HEK293 (cell line): ENCODE results near the gene RASA3.

ENCODE experiments used
- CTCF ChIA-PET: fragments of 350-600 bp; formaldehyde crosslinking; extraction: SDS; loops from one replicate; lab custom pipeline; 2021; ENCODE audit warnings: antibody characterized with exemption; lab: Yijun Ruan, JAX
- POLR2A ChIA-PET: fragments of 300-600 bp; formaldehyde crosslinking; extraction: SDS; loops from one replicate; lab custom pipeline; 2020; ENCODE audit warnings: antibody characterized with exemption, inconsistent platforms; lab: Yijun Ruan, JAX
- H3K27ac ChIP-seq: fragments of 200-500 bp; sonication (Bioruptor generic); 2 replicates; pipeline ENCODE4 v1.5.1; 2014; ENCODE audit warnings: low read depth, low read length, control low read depth, inconsistent platforms; ENCODE audit errors: extremely low read depth
- H3K36me3 ChIP-seq, 2 experiments: fragments of 200-500 bp in 1 of 2; sonication (Bioruptor generic) in 1 of 2; 1 replicate in 1 of 2; 2 replicates in 1 of 2; pipeline ENCODE4 v1.5.1; 2014 to 2017; ENCODE audit warnings: inconsistent platforms in 2 of 2, low read length in 2 of 2; ENCODE audit not compliant: control insufficient read depth in 2 of 2, insufficient read depth in 1 of 2
- H3K4me1 ChIP-seq: fragments of 200-500 bp; sonication (Bioruptor generic); 2 replicates; pipeline ENCODE4 v1.5.1; 2014; ENCODE audit warnings: mild to moderate bottlenecking, low read length, inconsistent platforms; ENCODE audit not compliant: control insufficient read depth, insufficient read depth
- H3K4me3 ChIP-seq: 2 replicates; pipeline ENCODE4 v1.5.1; 2011; ENCODE audit warnings: low read depth, mild to moderate bottlenecking, control low read depth, low read length, moderate library complexity
- H3K9me3 ChIP-seq: fragments of 200-500 bp; sonication (Bioruptor generic); 2 replicates; pipeline ENCODE4 v1.5.1; 2014; ENCODE audit warnings: low read depth, low read length, inconsistent platforms; ENCODE audit not compliant: control insufficient read depth, insufficient read depth
- EGR2 ChIP-seq: fragments of 450-650 bp; formaldehyde crosslinking; IDR thresholded peaks from 2 replicates; pipeline ENCODE4 v1.5.1; 2016; ENCODE audit warnings: low read depth, missing biosample characterization, missing genetic modification characterization
- GLIS1 ChIP-seq: fragments of 450-650 bp; formaldehyde crosslinking; IDR thresholded peaks from 2 replicates; pipeline ENCODE4 v1.5.1; 2016; ENCODE audit warnings: missing biosample characterization, missing genetic modification characterization
- GLIS2 ChIP-seq: fragments of 450-650 bp; formaldehyde crosslinking; IDR thresholded peaks from 2 replicates; pipeline ENCODE4 v1.5.1; 2016; ENCODE audit warnings: missing biosample characterization, missing genetic modification characterization
- IKZF3 ChIP-seq: fragments of 450-650 bp; IDR thresholded peaks from 2 replicates; pipeline ENCODE4 v1.5.0; 2018; ENCODE audit warnings: missing biosample characterization, mild to moderate bottlenecking, missing genetic modification characterization, moderate library complexity
- MZF1 ChIP-seq: fragments of 450-650 bp; formaldehyde crosslinking; IDR thresholded peaks from 2 replicates; pipeline ENCODE4 v1.5.1; 2017; ENCODE audit warnings: missing biosample characterization, missing genetic modification characterization, borderline replicate concordance
- ZBTB48 ChIP-seq: fragments of 450-650 bp; formaldehyde crosslinking; IDR thresholded peaks from 2 replicates; pipeline ENCODE4 v1.5.1; 2016; ENCODE audit warnings: missing biosample characterization, missing genetic modification characterization
- ZFHX2 ChIP-seq: fragments of 450-650 bp; formaldehyde crosslinking; conservative IDR thresholded peaks from 2 replicates; pipeline ENCODE4 v1.5.1; 2016; ENCODE audit warnings: missing biosample characterization, missing genetic modification characterization
- ZFP41 ChIP-seq: fragments of 450-650 bp; formaldehyde crosslinking; IDR thresholded peaks from 2 replicates; pipeline ENCODE4 v1.5.1; 2016; ENCODE audit warnings: missing biosample characterization, missing genetic modification characterization, borderline replicate concordance
- ZNF274 ChIP-seq, 2 experiments: fragments of 200-500 bp in 1 of 2; fragments of 450-650 bp in 1 of 2; sonication (Bioruptor generic) in 1 of 2; formaldehyde crosslinking in 1 of 2; IDR thresholded peaks; 2 replicates each; pipeline versions ENCODE4 v1.5.1 to v1.6.1; 2014 to 2016; ENCODE audit warnings: borderline replicate concordance in 1 of 2, inconsistent platforms in 1 of 2, low read length in 1 of 2, missing biosample characterization in 1 of 2, missing genetic modification characterization in 1 of 2
- ZNF394 ChIP-seq: fragments of 450-650 bp; formaldehyde crosslinking; IDR thresholded peaks from 2 replicates; pipeline ENCODE4 v1.5.1; 2016; ENCODE audit warnings: missing biosample characterization, missing genetic modification characterization, mild to moderate bottlenecking, moderate library complexity, borderline replicate concordance
- ZNF510 ChIP-seq: fragments of 450-650 bp; formaldehyde crosslinking; IDR thresholded peaks from 2 replicates; pipeline ENCODE4 v1.5.1; 2018; ENCODE audit warnings: mild to moderate bottlenecking, missing genetic modification characterization, missing biosample characterization; ENCODE audit not compliant: insufficient replicate concordance
- ZNF600 ChIP-seq: fragments of 450-650 bp; formaldehyde crosslinking; IDR thresholded peaks from 2 replicates; pipeline ENCODE4 v1.5.1; 2016; ENCODE audit warnings: missing biosample characterization, missing genetic modification characterization
- ZNF777 ChIP-seq: fragments of 450-650 bp; formaldehyde crosslinking; IDR thresholded peaks from 2 replicates; pipeline ENCODE4 v1.5.1; 2017; ENCODE audit warnings: missing biosample characterization, missing genetic modification characterization, borderline replicate concordance
- ZXDB ChIP-seq: fragments of 450-650 bp; formaldehyde crosslinking; IDR thresholded peaks from 2 replicates; pipeline ENCODE4 v1.5.1; 2016; ENCODE audit warnings: missing biosample characterization, missing genetic modification characterization
- TF ChIP-seq, protein P1 (sequence below): fragments of 450-650 bp; formaldehyde crosslinking; IDR thresholded peaks from 2 replicates; pipeline ENCODE4 v1.5.1; 2016; ENCODE audit warnings: missing biosample characterization, missing genetic modification characterization
- TF ChIP-seq, protein P2 (sequence below): fragments of 450-650 bp; formaldehyde crosslinking; conservative IDR thresholded peaks from 2 replicates; pipeline ENCODE4 v1.5.1; 2016; ENCODE audit warnings: low read depth, missing biosample characterization, missing genetic modification characterization

RASA3 gene

DNA sequence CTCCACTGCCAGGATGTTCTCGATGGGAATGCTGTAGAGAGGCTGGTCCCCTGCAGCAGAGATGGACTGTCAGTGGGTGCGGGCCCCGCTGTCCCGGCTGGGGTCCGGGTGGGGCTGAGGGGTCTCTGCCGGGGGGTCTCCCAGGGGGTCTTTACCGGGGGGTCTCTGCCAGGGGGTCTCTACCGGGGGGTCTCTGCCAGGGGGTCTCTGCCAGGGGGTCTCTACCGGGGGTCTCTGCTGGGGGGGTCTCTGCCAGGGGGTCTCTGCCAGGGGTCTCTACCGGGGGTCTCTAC, 132.9 kb downstream of the RASA3 start:
- H3K4me1 ChIP-seq: no peaks in the 10 kb centered on the region
- H3K27ac ChIP-seq: no peak overlapping the region
- no peaks in the 10 kb centered on the region for H3K36me3 ChIP-seq
- ChIA-PET CTCF (no interaction called here), POLR2A (no interaction called here)
- H3K9me3 ChIP-seq: no peaks in the 10 kb centered on the region
- TF ChIP-seq GLIS2 (tag by site-specific recombination): no peak
- TF ChIP-seq, protein P1, sequence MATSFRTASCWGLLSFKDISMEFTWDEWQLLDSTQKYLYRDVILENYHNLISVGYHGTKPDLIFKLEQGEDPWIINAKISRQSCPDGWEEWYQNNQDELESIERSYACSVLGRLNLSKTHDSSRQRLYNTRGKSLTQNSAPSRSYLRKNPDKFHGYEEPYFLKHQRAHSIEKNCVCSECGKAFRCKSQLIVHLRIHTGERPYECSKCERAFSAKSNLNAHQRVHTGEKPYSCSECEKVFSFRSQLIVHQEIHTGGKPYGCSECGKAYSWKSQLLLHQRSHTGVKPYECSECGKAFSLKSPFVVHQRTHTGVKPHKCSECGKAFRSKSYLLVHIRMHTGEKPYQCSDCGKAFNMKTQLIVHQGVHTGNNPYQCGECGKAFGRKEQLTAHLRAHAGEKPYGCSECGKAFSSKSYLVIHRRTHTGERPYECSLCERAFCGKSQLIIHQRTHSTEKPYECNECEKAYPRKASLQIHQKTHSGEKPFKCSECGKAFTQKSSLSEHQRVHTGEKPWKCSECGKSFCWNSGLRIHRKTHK: no peak
- TF ChIP-seq, protein P2, sequence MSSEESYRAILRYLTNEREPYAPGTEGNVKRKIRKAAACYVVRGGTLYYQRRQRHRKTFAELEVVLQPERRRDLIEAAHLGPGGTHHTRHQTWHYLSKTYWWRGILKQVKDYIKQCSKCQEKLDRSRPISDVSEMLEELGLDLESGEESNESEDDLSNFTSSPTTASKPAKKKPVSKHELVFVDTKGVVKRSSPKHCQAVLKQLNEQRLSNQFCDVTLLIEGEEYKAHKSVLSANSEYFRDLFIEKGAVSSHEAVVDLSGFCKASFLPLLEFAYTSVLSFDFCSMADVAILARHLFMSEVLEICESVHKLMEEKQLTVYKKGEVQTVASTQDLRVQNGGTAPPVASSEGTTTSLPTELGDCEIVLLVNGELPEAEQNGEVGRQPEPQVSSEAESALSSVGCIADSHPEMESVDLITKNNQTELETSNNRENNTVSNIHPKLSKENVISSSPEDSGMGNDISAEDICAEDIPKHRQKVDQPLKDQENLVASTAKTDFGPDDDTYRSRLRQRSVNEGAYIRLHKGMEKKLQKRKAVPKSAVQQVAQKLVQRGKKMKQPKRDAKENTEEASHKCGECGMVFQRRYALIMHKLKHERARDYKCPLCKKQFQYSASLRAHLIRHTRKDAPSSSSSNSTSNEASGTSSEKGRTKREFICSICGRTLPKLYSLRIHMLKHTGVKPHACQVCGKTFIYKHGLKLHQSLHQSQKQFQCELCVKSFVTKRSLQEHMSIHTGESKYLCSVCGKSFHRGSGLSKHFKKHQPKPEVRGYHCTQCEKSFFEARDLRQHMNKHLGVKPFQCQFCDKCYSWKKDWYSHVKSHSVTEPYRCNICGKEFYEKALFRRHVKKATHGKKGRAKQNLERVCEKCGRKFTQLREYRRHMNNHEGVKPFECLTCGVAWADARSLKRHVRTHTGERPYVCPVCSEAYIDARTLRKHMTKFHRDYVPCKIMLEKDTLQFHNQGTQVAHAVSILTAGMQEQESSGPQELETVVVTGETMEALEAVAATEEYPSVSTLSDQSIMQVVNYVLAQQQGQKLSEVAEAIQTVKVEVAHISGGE: no peak
- no peak for TF ChIP-seq ZNF274 (IDR thresholded peaks at IDR 0.05; ENCODE audit: low read length)
- no peak for TF ChIP-seq ZNF274 (tag by site-specific recombination; IDR thresholded peaks at IDR 0.05; ENCODE audit: borderline replicate concordance)
- TF ChIP-seq MZF1: no peak
- H3K4me3 ChIP-seq: no peak overlapping the region

DNA sequence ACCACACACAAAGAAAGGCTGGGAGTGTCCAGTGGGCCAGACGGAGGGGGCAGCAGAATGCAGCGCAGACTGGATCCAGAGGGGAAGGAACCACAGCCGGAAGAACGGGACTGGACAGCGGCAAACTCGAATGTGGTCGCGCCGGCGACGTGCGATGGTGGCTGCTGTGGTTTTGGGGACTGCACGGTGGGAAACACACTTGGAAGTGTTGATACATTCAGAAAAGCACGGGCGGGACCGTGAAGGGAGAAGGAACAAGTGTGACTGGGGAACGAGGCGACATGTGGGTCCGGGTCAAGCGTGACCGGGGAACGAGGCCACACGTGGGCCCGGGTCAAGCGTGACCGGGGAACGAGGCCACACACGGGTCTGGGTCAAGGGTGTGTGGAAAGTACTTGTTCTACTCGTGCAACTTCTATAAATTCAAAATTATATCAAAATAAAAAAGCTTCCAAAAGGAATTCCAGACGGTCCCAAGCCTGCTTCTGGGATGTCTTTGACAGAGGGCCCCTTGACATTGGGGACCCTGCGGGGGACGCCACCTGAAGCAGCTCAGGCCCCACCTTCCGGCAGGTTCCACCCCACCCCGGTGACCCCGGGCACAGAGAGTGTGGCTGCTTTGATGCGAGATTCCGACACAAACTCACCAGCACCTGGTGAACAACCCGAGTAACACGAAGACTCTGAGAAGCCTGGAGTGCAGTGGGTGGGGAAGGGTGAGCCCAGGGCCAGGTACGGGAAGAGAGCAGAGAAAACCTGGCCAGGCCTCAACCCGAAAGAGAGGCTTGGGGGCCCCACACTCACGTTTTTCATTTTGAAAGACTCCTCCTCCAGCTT, 133.4 kb downstream of the RASA3 start:
- Histone ChIP-seq H3K9me3 (no peaks in the 10 kb centered on the region), H3K4me3 (no peak overlapping the region)
- CTCF ChIA-PET: no interaction called here
- peak; percentile 4; the same call in 1 of the 2 replicates for TF ChIP-seq GLIS1
- TF ChIP-seq IKZF3: no peak
- 0 out of 2 replicates have a peak, but pooled peaks have one; percentile 21 for TF ChIP-seq ZNF394
- TF ChIP-seq, all 188 proteins: peak for 2
- Histone ChIP-seq H3K4me1 (no peaks in the 10 kb centered on the region), H3K36me3 (no peaks in the 10 kb centered on the region), H3K27ac (no peak overlapping the region)
- POLR2A ChIA-PET: no interaction called here

DNA sequence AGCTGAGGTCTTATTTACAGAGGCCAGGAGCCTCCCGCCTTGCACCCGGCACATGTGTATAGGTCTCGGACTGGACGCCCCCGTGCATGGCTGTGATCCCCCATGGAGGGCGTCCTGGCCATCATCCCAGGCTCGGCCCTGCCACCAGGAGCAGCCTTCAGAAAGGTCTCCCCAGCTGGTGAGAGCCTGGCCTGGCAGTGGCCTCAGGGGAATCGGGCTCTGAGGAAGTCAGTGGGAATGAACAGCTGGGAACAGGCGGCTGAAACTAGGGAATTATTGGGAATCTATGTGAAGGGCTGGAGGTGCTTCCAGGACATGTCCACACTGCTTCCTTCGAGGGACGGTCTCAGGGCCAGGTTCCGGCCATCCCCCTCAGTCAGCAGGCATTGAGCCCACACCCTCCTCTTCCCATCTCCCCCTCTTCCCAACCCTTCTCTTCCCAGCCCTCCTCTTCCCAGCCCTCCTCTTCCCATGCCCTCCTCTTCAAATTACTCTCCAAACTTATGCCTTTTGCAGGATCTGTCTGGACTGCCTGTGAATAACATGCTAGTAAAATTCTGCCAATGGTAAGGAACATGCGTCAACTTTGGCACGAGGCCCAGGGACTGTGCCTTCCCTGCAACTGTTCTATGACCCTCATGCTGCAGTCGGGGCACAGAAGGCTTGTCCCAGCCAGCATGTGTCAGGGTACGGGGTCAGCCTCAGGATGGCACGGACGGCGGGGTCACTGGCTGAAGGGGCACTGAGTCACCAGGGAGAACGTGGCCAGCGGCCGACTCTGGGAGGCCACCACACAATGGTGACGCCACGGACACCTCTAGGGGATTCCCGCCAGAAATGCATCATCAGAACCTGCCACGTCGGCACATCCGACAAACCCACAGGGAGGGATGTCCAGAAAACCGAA, 134.3 kb downstream of the RASA3 start:
- peak; percentile 50; the same call in 1 of the 2 replicates for TF ChIP-seq ZNF600 (tag by site-specific recombination)
- peak; percentile 90 for TF ChIP-seq ZFHX2 (tag by site-specific recombination)
- peak; percentile 69; the same call in 1 of the 2 replicates for TF ChIP-seq EGR2
- TF ChIP-seq ZNF510: no peak
- TF ChIP-seq ZFP41 (tag by site-specific recombination): no peak
- no peak for TF ChIP-seq ZXDB (tag by site-specific recombination)
- no peak for TF ChIP-seq ZNF777 (tag by site-specific recombination)
- 0 out of 2 replicates have a peak, but pooled peaks have one; percentile 23 for TF ChIP-seq ZBTB48 (tag by site-specific recombination)
- TF ChIP-seq, all 188 proteins: peak for 4
- H3K36me3 ChIP-seq: no peaks in the 10 kb centered on the region

More for the DNA sequence above, 134.3 kb downstream of the RASA3 start:
- H3K27ac ChIP-seq: no peak overlapping the region
- POLR2A ChIA-PET: no interaction called here
- H3K4me3 ChIP-seq: no peak overlapping the region
- H3K4me1 ChIP-seq: no peaks in the 10 kb centered on the region
- CTCF ChIA-PET: no interaction called here
- no peaks in the 10 kb centered on the region for H3K9me3 ChIP-seq
